Ascending aorta (tissue), 2 donors: Measurements from ENCODE around the gene RAD17. TPM values are rescaled to one million over a fixed set of nuclear protein-coding genes. Genes with fewer than 3 reads are reported as not detected.

Source experiments
- DNase-seq, 2 donors: peaks; one replicate each; pipeline ENCODE4 v3.0.0-alpha.2; 2019; ENCODE audit warnings: low spot score in 2 of 2
- H3K27ac ChIP-seq, 2 donors: fragments of 200-600 bp; sonication (generic); one replicate each; pipeline ENCODE4 v1.5.1; 2016 to 2017; ENCODE audit warnings: mild to moderate bottlenecking in 1 of 2
- H3K27me3 ChIP-seq: fragments of 200-600 bp; sonication (generic); one replicate; pipeline ENCODE4 v1.5.1; 2017
- H3K36me3 ChIP-seq, 2 donors: fragments of 200-600 bp; sonication (generic); one replicate each; pipeline ENCODE4 v1.5.1; 2016
- H3K4me1 ChIP-seq, 2 donors: fragments of 200-600 bp; sonication (generic); one replicate each; pipeline ENCODE4 v1.5.1; 2016 to 2017; ENCODE audit warnings: mild to moderate bottlenecking in 1 of 2
- H3K4me3 ChIP-seq, 2 donors: fragments of 200-600 bp; sonication (generic); one replicate each; pipeline ENCODE4 v1.5.1; 2016 to 2017; ENCODE audit warnings: mild to moderate bottlenecking in 1 of 2
- H3K9me3 ChIP-seq, 2 donors: fragments of 200-600 bp; sonication (generic); one replicate each; pipeline ENCODE4 v1.5.1; 2016
- CTCF ChIP-seq, 3 experiments: fragments of 200-600 bp in 2 of 3; fragments of 450-650 bp in 1 of 3; sonication (generic) in 2 of 3; IDR thresholded peaks; one replicate each; pipeline ENCODE4 v1.5.1; 2016 to 2019; ENCODE audit warnings: antibody characterized with exemption in 3 of 3, mild to moderate bottlenecking in 1 of 3, moderate library complexity in 1 of 3
- intact Hi-C: fragments of 100-400 bp; cut with DNase I; formaldehyde crosslinking; loops from one replicate; pipeline ENCODE4 v1.15.1; 2023
- total RNA-seq: library from RNA; depleted of rRNA; stranded (reverse); fragments of >200 nt; gene quantifications from one replicate; pipeline ENCODE4 v1.1.0, GENCODE V29; 2016

The RAD17 gene
- total RNA-seq, 1 donor from 2014 or later: 24.4 TPM

- Histone ChIP-seq H3K9me3 (no peaks in the 10 kb centered on the region), H3K36me3 (peaks cover 35 to 62% of the 10 kb centered on the region in 2 donors), H3K27ac (no peak overlapping the region), H3K4me3 (no peak overlapping the region), H3K4me1 (no peaks in the 10 kb centered on the region), H3K27me3 (no peaks in the 10 kb centered on the region)
- DNase-seq: no peak
- TF ChIP-seq CTCF (IDR thresholded peaks at IDR 0.05): no peak
- intact Hi-C loops: no loop called here
Observed at GRCh38 chr5:69404659-69405330, 35.2 kb downstream of the RAD17 start.

- Histone ChIP-seq H3K36me3 (peaks cover 19 to 33% of the 10 kb centered on the region in 2 donors), H3K9me3 (no peaks in the 10 kb centered on the region), H3K4me1 (no peaks in the 10 kb centered on the region), H3K27me3 (no peaks in the 10 kb centered on the region), H3K4me3 (peak within 1 kb of the TSS; percentile 77), H3K27ac (no peak within 1 kb of the TSS)
- peak in 1 of 3 experiments; percentile 25 for TF ChIP-seq CTCF (IDR thresholded peaks at IDR 0.05)
- intact Hi-C loops: no loop called here
- peak in 1 of 2 donors; percentile 69 for DNase-seq
Observed at GRCh38 chr5:69414885-69415583, 45.4 kb downstream of the RAD17 start, which contains the start of gene MARVELD2. MARVELD2 (plus strand) TSS chr5:69415116; CDS start chr5:69419386, 4,270 bp downstream.

- no peaks in the 10 kb centered on the region for H3K9me3 ChIP-seq
- peaks cover 19 to 28% of the 10 kb centered on the region in 2 donors for H3K36me3 ChIP-seq
- TF ChIP-seq CTCF (IDR thresholded peaks at IDR 0.05): no peak
- no peaks in the 10 kb centered on the region for H3K27me3 ChIP-seq
- peak overlapping the region; percentile 77 for H3K4me3 ChIP-seq
- no peak for DNase-seq
- H3K27ac ChIP-seq: no peak overlapping the region
- intact Hi-C loops: no loop called here
- no peaks in the 10 kb centered on the region for H3K4me1 ChIP-seq
Observed at GRCh38 chr5:69415584-69415958, 46.0 kb downstream of the RAD17 start.

GRCh38 chr5:69416180-69416579 is 46.6 kb downstream of the RAD17 start:
- intact Hi-C loops: no loop called here
- no peak overlapping the region for H3K4me3 ChIP-seq
- no peaks in the 10 kb centered on the region for H3K4me1 ChIP-seq
- no peaks in the 10 kb centered on the region for H3K27me3 ChIP-seq
- DNase-seq: no peak
- H3K36me3 ChIP-seq: peaks cover 16 to 22% of the 10 kb centered on the region in 2 donors
- no peak for TF ChIP-seq CTCF (IDR thresholded peaks at IDR 0.05)
- no peaks in the 10 kb centered on the region for H3K9me3 ChIP-seq
- H3K27ac ChIP-seq: no peak overlapping the region

- H3K36me3 ChIP-seq: peaks cover 12 to 18% of the 10 kb centered on the region in 2 donors
- no peak for DNase-seq
- no peak overlapping the region for H3K27ac ChIP-seq
- no peaks in the 10 kb centered on the region for H3K9me3 ChIP-seq
- no peak overlapping the region for H3K4me3 ChIP-seq
- H3K27me3 ChIP-seq: no peaks in the 10 kb centered on the region
- no peaks in the 10 kb centered on the region for H3K4me1 ChIP-seq
- intact Hi-C loops: no loop called here
- TF ChIP-seq CTCF (IDR thresholded peaks at IDR 0.05): no peak
Observed at GRCh38 chr5:69416699-69417098, 47.1 kb downstream of the RAD17 start.
